Skeletal muscle tissue (tissue), 4 donors: ENCODE data around the gene LRR1. TPM values are rescaled to one million over a fixed set of nuclear protein-coding genes. Genes with fewer than 3 reads are reported as not detected.
"Not testable (repeated sequence)": the region's sequence is repeated elsewhere in the genome, so short reads cannot be mapped to it uniquely, and the experiment has no call there.

Source experiments
- H3K27ac ChIP-seq: one replicate; pipeline ENCODE4 v1.7.0; 2013; ENCODE audit warnings: mild to moderate bottlenecking, low read depth, low read length, inconsistent platforms
- H3K27me3 ChIP-seq, 3 donors: one replicate each; pipeline ENCODE4 v1.7.0; 2013; ENCODE audit warnings: low read length in 3 of 3; ENCODE audit not compliant: control insufficient read depth in 3 of 3, insufficient read depth in 3 of 3
- H3K36me3 ChIP-seq, 3 donors: one replicate each; pipeline ENCODE4 v1.7.0; 2013; ENCODE audit warnings: low read length in 3 of 3; ENCODE audit not compliant: control insufficient read depth in 3 of 3, insufficient read depth in 3 of 3
- H3K4me1 ChIP-seq, 3 donors: one replicate each; pipeline ENCODE4 v1.7.0; 2013; ENCODE audit warnings: low read length in 3 of 3, mild to moderate bottlenecking in 3 of 3; ENCODE audit not compliant: control insufficient read depth in 3 of 3, insufficient read depth in 3 of 3
- H3K4me3 ChIP-seq, 3 donors: one replicate each; pipeline ENCODE4 v1.7.0; 2013; ENCODE audit warnings: low read length in 3 of 3
- H3K9ac ChIP-seq, 3 donors: one replicate each; pipeline ENCODE4 v1.7.0; 2013; ENCODE audit warnings: low read length in 3 of 3, mild to moderate bottlenecking in 3 of 3, moderate library complexity in 2 of 3, low read depth in 1 of 3
- H3K9me3 ChIP-seq, 3 donors: one replicate each; pipeline ENCODE4 v1.7.0; 2013; ENCODE audit warnings: low read length in 3 of 3; ENCODE audit not compliant: control insufficient read depth in 3 of 3
- total RNA-seq: library from RNA; depleted of rRNA; stranded (reverse); fragments of >200 nt; gene quantifications from one replicate; pipeline ENCODE4 v1.2.3, GENCODE V29; 2014
- donor health status: Osteomylitis.

The LRR1 gene
- total RNA-seq, 1 donor from 2014 or later: 8.4 TPM

GRCh38 chr14:49569281-49569680 is 29.5 kb upstream of the LRR1 start:
- H3K27ac ChIP-seq: no peak overlapping the region
- H3K36me3 ChIP-seq: no peaks in the 10 kb centered on the region
- no peaks in the 10 kb centered on the region for H3K27me3 ChIP-seq
- no peaks in the 10 kb centered on the region for H3K4me1 ChIP-seq
- H3K9ac ChIP-seq: no peak overlapping the region
- H3K9me3 ChIP-seq: no peaks in the 10 kb centered on the region
- H3K4me3 ChIP-seq: no peak overlapping the region

- Histone ChIP-seq H3K4me1 (peaks cover 0 to 3% (median 0%) of the 10 kb centered on the region in 3 donors), H3K9me3 (no peaks in the 10 kb centered on the region), H3K36me3 (peaks cover 2 to 13% (median 7%) of the 10 kb centered on the region in 3 donors), H3K27me3 (no peaks in the 10 kb centered on the region), H3K9ac (no peak overlapping the region), H3K27ac (no peak overlapping the region), H3K4me3 (no peak overlapping the region)
Measured at GRCh38 chr14:49574038-49574437, 24.7 kb upstream of the LRR1 start.

- Histone ChIP-seq H3K27me3 (no peaks in the 10 kb centered on the region), H3K36me3 (peaks cover 9 to 26% (median 14%) of the 10 kb centered on the region in 3 donors), H3K27ac (no peak overlapping the region)
Measured at GRCh38 chr14:49578141-49578540, 20.6 kb upstream of the LRR1 start.

GRCh38 chr14:49579841-49580240 is 18.9 kb upstream of the LRR1 start:
- no peak overlapping the region for H3K4me3 ChIP-seq
- H3K36me3 ChIP-seq: peaks cover 19 to 39% (median 22%) of the 10 kb centered on the region in 3 donors
- no peaks in the 10 kb centered on the region for H3K27me3 ChIP-seq
- no peaks in the 10 kb centered on the region for H3K9me3 ChIP-seq
- peaks cover 9 to 18% (median 10%) of the 10 kb centered on the region in 3 donors for H3K4me1 ChIP-seq
- no peak overlapping the region for H3K9ac ChIP-seq
- H3K27ac ChIP-seq: no peak overlapping the region

More at GRCh38 chr14:49578141-49578540, 20.6 kb upstream of the LRR1 start:
- Histone ChIP-seq H3K4me3 (no peak overlapping the region), H3K9me3 (no peaks in the 10 kb centered on the region), H3K9ac (peak overlapping the region in 1 of 3 donors; percentile 44), H3K4me1 (peaks cover 3 to 8% (median 3%) of the 10 kb centered on the region in 3 donors)

GRCh38 chr14:49581209-49582112 is 17.3 kb upstream of the LRR1 start:
- H3K36me3 ChIP-seq: peaks cover 20 to 37% (median 22%) of the 10 kb centered on the region in 3 donors
- no peak overlapping the region for H3K4me3 ChIP-seq
- no peak overlapping the region for H3K27ac ChIP-seq
- H3K9me3 ChIP-seq: no peaks in the 10 kb centered on the region
- no peak overlapping the region for H3K9ac ChIP-seq
- H3K4me1 ChIP-seq: peaks cover 11 to 24% (median 12%) of the 10 kb centered on the region in 3 donors
- no peaks in the 10 kb centered on the region for H3K27me3 ChIP-seq

GRCh38 chr14:49582113-49582977 is 16.4 kb upstream of the LRR1 start:
- no peak overlapping the region for H3K9ac ChIP-seq
- no peak overlapping the region for H3K27ac ChIP-seq
- no peak overlapping the region for H3K4me3 ChIP-seq
- H3K9me3 ChIP-seq: no peaks in the 10 kb centered on the region
- no peaks in the 10 kb centered on the region for H3K27me3 ChIP-seq
- H3K4me1 ChIP-seq: peaks cover 11 to 24% (median 12%) of the 10 kb centered on the region in 3 donors
- peaks cover 15 to 30% (median 22%) of the 10 kb centered on the region in 3 donors for H3K36me3 ChIP-seq

- Histone ChIP-seq H3K36me3 (peaks cover 15 to 26% (median 20%) of the 10 kb centered on the region in 3 donors), H3K9ac (no peak overlapping the region), H3K27me3 (no peaks in the 10 kb centered on the region), H3K27ac (no peak overlapping the region), H3K4me3 (no peak overlapping the region), H3K9me3 (no peaks in the 10 kb centered on the region), H3K4me1 (peaks cover 11 to 24% (median 12%) of the 10 kb centered on the region in 3 donors)
Measured at GRCh38 chr14:49583629-49584028, 15.1 kb upstream of the LRR1 start.

GRCh38 chr14:49584058-49584457 is 14.7 kb upstream of the LRR1 start:
- no peak overlapping the region for H3K27ac ChIP-seq
- H3K9me3 ChIP-seq: no peaks in the 10 kb centered on the region
- no peaks in the 10 kb centered on the region for H3K27me3 ChIP-seq
- H3K4me1 ChIP-seq: peaks cover 9 to 24% (median 11%) of the 10 kb centered on the region in 3 donors
- no peak overlapping the region for H3K9ac ChIP-seq
- peak overlapping the region in 1 of 3 donors; percentile 16 for H3K4me3 ChIP-seq
- H3K36me3 ChIP-seq: peaks cover 15 to 26% (median 20%) of the 10 kb centered on the region in 3 donors

- peaks cover 15 to 23% (median 20%) of the 10 kb centered on the region in 3 donors for H3K36me3 ChIP-seq
- peak overlapping the region; percentile 81 to 98 (median 95) for H3K4me3 ChIP-seq
- H3K4me1 ChIP-seq: peaks cover 9 to 21% (median 11%) of the 10 kb centered on the region in 3 donors
- H3K9me3 ChIP-seq, H3K27me3 ChIP-seq: not testable (repeated sequence)
- peak overlapping the region; percentile 84 for H3K27ac ChIP-seq
- peak overlapping the region; percentile 85 to 98 (median 96) for H3K9ac ChIP-seq
Measured at GRCh38 chr14:49584981-49585640, 13.6 kb upstream of the LRR1 start.
